GM19193 (cell line): Measurements from ENCODE around the gene PKIG.

ENCODE experiments used
- POLR2A ChIP-seq: IDR thresholded peaks from 4 replicates; pipeline ENCODE4 v1.6.1; 2011; ENCODE audit not compliant: insufficient read depth, insufficient read length; ENCODE audit errors: extremely low read depth

The PKIG gene

DNA sequence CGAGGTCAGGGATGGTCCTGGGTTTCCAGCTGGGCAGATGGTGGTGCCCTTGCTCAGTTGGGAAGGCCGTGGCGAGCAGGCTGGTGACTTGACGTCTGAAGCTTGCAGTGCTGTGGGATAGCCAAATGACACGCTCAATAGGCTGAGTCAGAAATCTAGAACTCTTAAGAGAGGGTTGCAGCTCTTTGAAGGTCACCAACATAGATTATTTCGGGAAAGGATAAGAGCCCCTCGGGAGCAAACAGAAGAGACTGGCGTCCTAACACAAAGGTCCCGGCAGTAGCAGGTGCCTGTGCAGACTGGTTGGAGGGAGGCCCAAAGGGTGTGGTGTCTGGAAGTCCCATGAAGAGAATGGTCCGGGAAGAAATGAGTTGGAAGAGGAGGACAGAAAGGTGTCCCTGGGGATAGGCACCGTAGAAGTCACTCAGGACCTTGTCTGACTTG is 18.4 kb downstream of the PKIG start:
- no peak for TF ChIP-seq POLR2A

DNA sequence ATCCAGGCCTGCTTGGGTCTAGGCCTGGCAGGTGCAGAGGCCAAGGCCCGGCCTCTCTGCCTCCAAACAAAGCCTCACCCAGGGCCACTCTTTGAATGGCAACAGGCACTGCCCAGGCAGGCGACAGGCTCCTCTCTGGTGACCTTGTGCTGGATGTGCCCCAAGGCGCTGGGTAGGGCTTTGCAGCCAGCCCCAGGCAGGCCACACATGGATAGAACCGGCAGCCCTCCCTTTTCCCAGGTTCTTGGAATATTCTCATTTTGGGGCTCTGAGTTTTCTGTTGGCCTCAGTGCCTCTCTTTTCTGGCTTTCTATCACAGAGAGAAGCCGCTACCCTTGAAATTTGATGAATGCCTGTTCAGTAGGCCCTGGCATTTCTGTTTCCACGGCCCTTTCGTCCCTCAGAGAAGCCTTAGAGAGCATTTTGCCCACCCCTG is 18.9 kb downstream of the PKIG start:
- no peak for TF ChIP-seq POLR2A

DNA sequence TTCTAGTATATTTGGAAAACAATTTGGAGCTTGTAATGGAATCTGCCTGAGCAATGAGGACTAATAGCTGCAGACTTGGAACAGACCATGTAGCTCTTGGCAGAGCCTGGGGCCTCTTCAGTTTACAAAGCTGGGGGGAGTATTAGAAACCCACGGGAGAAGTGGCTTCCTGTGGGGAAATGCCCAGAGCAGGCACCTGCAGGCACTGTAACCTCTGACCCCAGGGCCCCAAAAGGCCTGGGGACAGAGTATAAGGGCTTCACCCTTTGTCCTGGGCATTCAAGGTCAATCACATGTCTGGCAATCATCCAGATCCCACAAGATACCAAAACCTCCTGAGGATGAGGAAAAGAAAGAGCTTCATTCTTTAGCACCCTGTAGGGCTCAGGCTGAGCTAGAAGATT is 19.4 kb downstream of the PKIG start:
- TF ChIP-seq POLR2A, result no peak

DNA sequence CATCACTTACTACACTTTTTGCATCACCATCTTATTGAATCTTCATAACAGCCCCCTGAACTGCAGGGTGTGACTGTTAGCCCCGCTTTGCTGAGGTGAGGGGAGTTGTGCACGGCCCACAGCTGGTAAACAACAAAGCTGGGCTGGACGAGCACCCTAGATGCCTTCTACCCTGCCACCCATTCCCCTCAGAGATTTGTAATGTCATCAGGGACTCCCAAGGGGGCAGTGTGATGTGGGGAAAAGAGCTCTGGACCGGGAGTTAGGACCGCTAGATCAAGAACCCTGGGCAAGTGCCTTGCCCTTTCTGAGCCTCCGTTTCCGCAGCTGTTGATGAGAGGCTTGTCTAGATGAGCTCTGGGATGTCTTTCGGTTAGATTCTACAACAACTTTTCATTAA is 20.9 kb downstream of the PKIG start:
- TF ChIP-seq POLR2A, result no peak

DNA sequence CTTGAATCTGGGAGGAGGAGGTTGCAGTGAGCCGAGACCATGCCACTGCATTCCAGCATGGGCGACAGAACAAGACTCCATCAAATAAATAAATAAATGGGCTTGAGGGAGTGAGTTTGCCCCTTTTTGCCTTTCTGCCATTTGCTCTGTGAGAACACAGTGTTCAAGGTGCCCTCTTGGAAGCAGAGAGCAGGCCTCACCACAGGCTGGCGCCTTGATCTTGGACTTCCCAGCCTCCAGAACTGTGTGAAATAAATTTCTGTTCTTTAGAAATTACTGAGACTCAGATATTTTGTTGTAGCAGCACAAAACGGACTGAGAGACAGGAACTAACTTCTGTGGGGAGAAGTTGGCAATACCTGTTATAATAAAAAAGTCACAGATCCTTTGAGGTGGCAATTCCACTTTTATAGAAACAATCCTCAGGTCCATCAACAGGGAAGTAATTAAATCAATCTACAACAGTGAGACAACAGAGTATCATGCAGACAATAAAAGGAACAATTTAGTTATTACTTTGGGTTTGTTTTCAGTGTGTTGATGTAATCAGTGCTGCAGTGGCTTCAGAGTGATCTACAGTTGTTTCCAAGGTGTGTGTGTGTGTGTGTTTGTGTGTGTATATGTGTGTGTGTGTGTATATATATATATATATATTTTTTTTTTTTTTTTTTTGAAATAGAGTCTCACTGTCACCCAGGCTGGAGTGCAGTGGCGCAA is 24.5 kb downstream of the PKIG start:
- TF ChIP-seq POLR2A, result no peak

DNA sequence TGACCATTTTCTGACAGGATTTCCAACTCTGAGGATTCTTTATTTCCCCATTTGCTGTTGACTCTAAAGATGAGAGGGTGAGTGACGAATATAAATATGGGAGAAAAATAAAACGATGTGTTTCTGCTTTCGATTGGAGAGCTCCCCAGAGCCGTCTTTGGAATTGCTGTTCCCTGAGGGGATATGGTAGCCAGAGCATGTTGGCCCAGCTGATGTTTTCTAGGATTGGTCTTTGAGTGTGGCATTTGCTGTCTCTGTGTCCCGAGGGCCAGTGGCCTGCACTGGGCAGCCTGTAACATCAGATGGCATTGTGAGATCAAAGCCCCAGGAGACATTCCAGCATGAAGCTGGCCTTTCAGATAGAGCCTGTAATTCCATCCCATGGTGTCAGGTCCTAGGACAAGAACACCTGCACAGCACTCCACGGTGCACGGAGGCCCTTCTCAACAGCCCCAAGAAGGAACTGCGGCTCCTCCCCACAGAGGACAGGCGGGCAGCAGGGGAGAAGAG is 26.7 kb downstream of the PKIG start:
- no peak for TF ChIP-seq POLR2A

DNA sequence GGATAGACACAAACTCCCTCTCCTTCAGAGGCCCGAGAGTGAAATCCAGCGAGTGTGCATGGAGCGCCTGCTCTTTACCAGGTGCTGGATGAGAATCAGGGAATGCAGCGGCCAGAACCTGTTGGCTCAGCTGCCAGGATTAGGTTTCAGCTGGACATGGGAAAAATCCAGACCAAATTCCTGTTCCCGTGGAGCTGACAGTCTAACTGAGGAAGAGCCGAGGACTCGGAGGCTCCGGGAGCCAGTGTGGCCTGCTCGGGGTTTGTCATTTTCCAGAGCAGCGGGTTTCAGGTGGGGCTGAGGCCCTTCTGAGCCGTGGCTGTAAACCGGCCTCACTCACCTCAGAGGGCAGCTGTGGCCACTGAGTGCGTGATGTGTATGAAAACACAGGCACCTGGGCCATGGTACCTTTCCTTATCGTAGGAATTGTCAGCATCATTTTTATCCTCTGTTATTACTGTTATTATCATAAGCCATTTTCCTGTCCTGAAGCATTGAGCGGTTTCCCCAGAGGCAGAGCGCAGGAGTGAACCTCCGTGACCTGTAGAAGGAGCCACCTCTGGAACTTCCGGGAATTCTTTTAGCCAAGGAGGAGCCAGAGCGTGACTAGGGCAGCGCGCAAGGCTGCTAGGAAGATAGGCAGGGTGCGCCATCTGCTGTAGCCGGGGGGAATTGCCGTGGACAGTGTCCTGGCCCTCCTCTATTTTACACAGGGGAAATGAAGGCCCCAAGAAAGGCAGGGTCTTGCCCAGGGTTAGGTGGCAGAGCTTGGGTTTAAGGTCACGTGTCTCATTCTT is 27.3 kb downstream of the PKIG start:
- TF ChIP-seq POLR2A, result no peak

DNA sequence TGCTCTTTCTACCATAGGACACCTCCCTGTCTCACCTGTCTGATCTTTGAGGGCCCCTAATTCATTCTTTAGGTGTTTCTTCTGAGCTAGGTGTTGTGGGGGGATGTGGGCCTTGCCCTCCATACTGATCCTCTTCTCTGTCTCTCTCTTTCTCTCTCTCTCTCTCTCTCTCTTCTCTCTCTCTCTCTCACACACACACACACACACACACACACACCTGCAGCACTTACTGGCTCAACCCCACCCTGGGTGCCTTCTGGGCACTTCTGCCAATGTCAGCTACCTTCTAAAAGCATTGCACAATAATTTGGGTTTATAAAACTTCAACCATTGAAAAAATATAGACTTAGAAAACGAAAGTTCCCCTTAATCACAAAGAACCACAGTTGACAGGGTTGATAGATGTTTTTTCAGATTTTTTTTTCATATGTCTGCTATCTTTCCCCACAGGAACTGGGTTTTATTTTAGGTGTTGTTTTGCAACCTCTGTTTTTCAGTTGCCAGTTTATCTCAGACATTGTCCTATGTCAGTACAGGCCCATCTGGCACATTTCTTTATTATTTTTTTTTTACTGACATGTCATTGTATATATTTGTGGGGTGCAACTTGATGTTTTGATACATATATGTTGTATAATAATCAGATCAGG is 28.1 kb downstream of the PKIG start:
- TF ChIP-seq POLR2A, result no peak

DNA sequence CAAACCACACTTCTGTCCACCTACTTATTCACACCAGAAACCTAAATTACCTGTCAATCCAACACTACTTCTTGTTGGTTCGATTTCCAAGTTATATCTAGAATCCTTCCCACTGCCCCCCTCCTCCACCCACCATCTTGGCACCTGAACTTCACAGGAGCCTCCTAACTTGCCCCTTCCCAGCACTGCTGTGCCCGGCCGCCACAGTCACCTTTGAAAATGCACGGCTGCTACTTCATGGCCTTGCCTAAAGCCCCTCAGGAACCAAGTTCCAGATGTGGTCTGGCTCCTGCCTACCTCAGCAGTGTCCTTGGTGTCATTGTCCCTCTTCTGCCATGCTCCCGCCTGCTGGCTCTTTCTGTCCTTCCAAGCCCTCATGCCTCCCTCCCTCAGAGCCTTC is 31.2 kb downstream of the PKIG start:
- TF ChIP-seq POLR2A, result no peak

DNA sequence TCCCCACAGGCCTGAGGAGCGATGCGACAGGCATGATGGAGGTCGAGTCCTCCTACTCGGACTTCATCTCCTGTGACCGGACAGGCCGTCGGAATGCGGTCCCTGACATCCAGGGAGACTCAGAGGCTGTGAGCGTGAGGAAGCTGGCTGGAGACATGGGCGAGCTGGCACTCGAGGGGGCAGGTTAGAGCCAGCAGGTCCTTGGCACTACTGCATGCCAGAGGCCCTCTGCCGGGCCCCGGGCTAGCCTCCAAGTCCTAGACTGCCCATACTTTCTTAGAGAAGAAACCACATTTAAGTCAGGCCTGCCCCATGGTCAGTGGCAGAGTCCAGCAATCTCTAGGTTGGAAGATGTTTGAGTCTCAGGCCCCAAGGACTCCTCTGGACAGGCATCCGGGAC is 32.1 kb downstream of the PKIG start:
- no peak for TF ChIP-seq POLR2A

DNA sequence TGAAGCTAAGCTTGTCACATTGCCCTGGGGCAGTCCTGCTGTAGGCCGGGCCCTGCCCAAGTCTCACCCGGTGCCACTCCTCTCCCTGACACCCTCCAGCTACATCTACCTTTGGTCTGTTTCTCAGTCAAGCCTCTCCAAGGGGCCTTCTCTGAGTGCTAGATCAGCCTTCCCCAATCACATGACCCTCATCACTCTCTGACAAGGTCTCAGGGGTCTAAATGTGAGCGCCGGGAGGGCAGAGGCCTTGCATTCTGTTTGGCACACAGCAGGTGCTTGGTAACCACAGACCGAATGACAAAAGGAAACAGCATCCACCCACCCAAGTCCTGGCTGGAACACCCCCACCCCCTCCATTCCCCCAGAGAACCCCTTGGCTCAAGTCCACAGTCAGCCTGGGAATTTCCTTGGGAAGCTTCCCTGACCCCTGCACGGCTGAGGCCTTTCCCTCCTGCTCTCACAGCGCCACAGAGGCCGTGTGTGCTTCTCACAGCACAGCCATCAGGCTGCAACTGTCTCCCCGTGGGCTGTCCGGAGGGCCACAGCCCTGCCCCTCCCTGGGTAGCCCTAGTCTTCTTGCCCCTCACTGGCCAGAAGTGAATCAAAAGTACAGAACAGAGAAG is 32.9 kb downstream of the PKIG start:
- TF ChIP-seq POLR2A, result no peak

DNA sequence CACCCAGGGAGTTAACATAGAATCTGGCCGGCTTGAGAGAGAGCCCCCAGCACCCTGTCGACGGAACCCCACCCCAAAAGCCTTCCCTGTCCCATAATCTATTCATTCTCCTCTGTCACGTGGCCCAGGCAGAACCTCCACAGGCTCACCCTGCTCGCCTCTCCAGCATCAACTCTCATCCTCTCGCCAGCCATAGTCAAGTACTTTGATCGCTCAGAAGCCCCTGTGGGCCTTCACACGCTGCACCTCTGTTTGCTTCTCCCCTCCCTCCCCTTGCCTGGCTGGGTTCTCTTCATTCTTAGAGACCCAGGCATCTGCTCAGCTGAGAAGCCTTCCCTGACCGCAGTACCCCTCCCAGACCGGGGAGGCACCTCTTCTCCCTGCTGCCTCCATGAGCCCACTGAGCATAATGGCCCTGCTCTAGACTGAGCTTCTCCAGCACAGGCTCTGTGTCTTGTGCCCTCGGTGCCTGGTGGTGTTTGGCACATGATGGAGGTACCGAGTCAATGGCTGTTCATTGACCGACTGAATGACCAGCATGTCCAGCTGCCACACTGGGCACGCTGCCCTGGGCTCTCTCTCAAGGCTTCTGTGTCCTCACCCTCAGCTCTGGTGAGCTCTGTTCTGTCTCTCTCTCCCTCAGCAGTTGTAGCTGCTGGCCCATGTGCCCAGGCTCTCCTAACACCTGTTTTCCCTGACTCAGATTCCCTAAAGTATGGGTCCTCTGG is 33.7 kb downstream of the PKIG start:
- TF ChIP-seq POLR2A, result no peak

DNA sequence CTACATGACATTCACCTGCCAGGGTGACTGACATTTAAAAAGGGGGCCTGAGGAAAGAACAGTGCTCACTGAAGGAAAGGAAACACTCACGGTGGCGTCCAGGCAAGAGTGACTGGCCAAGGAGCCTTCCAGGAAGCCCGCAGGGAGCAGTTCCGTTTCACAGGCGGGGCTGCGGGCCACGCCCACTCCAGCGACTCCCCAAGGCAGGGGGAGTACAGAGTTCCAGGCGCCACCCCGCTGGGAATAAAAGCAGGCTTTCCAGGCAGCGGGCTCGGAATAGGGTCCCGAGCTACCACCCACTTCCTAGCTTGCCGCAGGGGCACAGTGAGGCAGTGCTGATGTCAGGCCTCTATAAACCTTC is 34.2 kb downstream of the PKIG start:
- TF ChIP-seq POLR2A, result no peak

DNA sequence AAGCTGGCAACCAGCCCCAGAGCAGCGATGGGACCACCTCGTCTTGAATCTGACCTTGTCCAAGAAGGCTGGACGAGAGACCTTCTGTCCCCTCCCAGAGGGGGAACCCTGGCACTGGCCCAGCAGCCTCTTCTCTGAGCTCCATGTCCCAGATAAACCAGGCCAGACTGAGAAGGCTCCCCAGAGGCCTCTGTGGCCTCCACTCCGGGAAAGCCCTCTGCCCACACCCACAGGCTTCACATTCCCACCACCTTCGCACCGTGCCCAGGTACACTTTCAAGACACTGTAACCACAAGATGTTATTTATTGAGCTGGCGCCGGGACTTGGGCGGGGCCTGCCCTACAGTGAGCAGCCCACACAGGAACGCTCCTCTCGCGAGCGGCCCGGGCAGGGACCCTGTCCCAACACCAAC is 35.9 kb downstream of the PKIG start:
- no peak for TF ChIP-seq POLR2A
